Activated B cell treated with CpG ODN at 0.5 μM for 24 hours (primary cell): ENCODE measurements around the gene PRCC. TPM values are rescaled to one million over a fixed set of nuclear protein-coding genes. Genes with fewer than 3 reads are reported as not detected.

Experiments used
- ATAC-seq: fragments of 200-7000 bp; cut with Tn5 transposase; one replicate; pipeline ENCODE4 v1.10.0; 2021; ENCODE audit warnings: low read depth, mild to moderate bottlenecking, moderate library complexity
- CTCF ChIA-PET: fragments of 350-600 bp; sonication (Branson Sonifier 250); formaldehyde crosslinking; loops from one replicate; lab custom pipeline; 2021; ENCODE audit warnings: antibody characterized with exemption; lab: Charles Lee
- POLR2A ChIA-PET: fragments of 350-600 bp; sonication (Branson Sonifier 250); formaldehyde crosslinking; loops from one replicate; lab custom pipeline; 2021; ENCODE audit warnings: antibody characterized with exemption; lab: Charles Lee
- DNase-seq: peaks from one replicate; pipeline ENCODE4 v3.0.0; 2022
- H3K27ac Mint-ChIP-seq: one replicate; pipeline ENCODE4 v1.8.0; 2020; ENCODE audit warnings: mixed read lengths
- H3K27me3 Mint-ChIP-seq: one replicate; pipeline ENCODE4 v1.8.0; 2021; ENCODE audit warnings: mixed read lengths
- H3K36me3 Mint-ChIP-seq: one replicate; pipeline ENCODE4 v1.8.0; 2021; ENCODE audit warnings: low read depth, mixed read lengths
- H3K4me1 Mint-ChIP-seq: one replicate; pipeline ENCODE4 v1.8.0; 2021; ENCODE audit warnings: mixed read lengths
- H3K4me3 Mint-ChIP-seq: one replicate; pipeline ENCODE4 v1.8.0; 2020; ENCODE audit warnings: mild to moderate bottlenecking, mixed read lengths
- H3K9me3 Mint-ChIP-seq: one replicate; pipeline ENCODE4 v1.8.0; 2020; ENCODE audit warnings: mixed read lengths
- CTCF ChIP-seq: fragments of 200-600 bp; IDR thresholded peaks from one replicate; pipeline ENCODE4 v1.8.0; 2022; ENCODE audit warnings: antibody characterized with exemption, mild to moderate bottlenecking
- intact Hi-C: fragments of 100-400 bp; cut with micrococcal nuclease; formaldehyde crosslinking; loops from one replicate; pipeline ENCODE4 v1.15.1; 2024
- total RNA-seq: library from RNA; stranded (reverse); gene quantifications from 2 replicates; pipeline ENCODE4 v1.2.3, GENCODE V29; 2022

The PRCC gene
- total RNA-seq, 1 donor from 2014 or later = 81.4 TPM

- Mint-ChIP-seq H3K4me1 (peaks cover 4% of the 10 kb centered on the region), H3K27me3 (no peaks in the 10 kb centered on the region), H3K9me3 (no peaks in the 10 kb centered on the region), H3K4me3 (no peak overlapping the region), H3K36me3 (peaks cover 36% of the 10 kb centered on the region), H3K27ac (no peak overlapping the region)
- no peak for TF ChIP-seq CTCF
- intact Hi-C loops = no loop called here
- ChIA-PET POLR2A (no interaction called here), CTCF (no interaction called here)
- DNase-seq = no peak
- ATAC-seq = no peak
Measured at GRCh38 chr1:156803086-156803851, 35.9 kb downstream of the PRCC start.

- Mint-ChIP-seq H3K36me3 (peaks cover 30% of the 10 kb centered on the region), H3K4me1 (peaks cover 4% of the 10 kb centered on the region), H3K27me3 (no peaks in the 10 kb centered on the region), H3K27ac (no peak overlapping the region), H3K9me3 (no peaks in the 10 kb centered on the region), H3K4me3 (no peak overlapping the region)
- ChIA-PET POLR2A (no interaction called here), CTCF (no interaction called here)
- no peak for TF ChIP-seq CTCF
- ATAC-seq (no peak), DNase-seq (no peak)
- intact Hi-C loops = no loop called here
Measured at GRCh38 chr1:156804026-156804425, 36.7 kb downstream of the PRCC start.

GRCh38 chr1:156804572-156805243 is 37.4 kb downstream of the PRCC start:
- no peak for ATAC-seq
- intact Hi-C loops = no loop called here
- H3K27me3 Mint-ChIP-seq = no peaks in the 10 kb centered on the region
- no peak for DNase-seq
- H3K9me3 Mint-ChIP-seq = no peaks in the 10 kb centered on the region
- ChIA-PET POLR2A (interaction anchor here (1.4 kb wide), 1 partner anchor 9 kb away, joined by 3 read pairs; no protein-coding TSS in a partner anchor), CTCF (interaction anchor here (1.3 kb wide), 1 partner anchor 9 kb away, joined by 4 read pairs; no protein-coding TSS in a partner anchor)
- no peak overlapping the region for H3K4me3 Mint-ChIP-seq
- no peak overlapping the region for H3K27ac Mint-ChIP-seq
- TF ChIP-seq CTCF = no peak
- peaks cover 26% of the 10 kb centered on the region for H3K36me3 Mint-ChIP-seq
- H3K4me1 Mint-ChIP-seq = peaks cover 4% of the 10 kb centered on the region

- intact Hi-C loops = no loop called here
- POLR2A ChIA-PET = interaction anchor here (0.5 to 1.4 kb wide), 3 partner anchors 10 to 1636 kb away, joined by 3 read pairs; no protein-coding TSS in a partner anchor
- no peaks in the 10 kb centered on the region for H3K27me3 Mint-ChIP-seq
- no peak for TF ChIP-seq CTCF
- H3K27ac Mint-ChIP-seq = no peak overlapping the region
- CTCF ChIA-PET = interaction anchor here (1.3 kb wide), 1 partner anchor 8 kb away, joined by 4 read pairs; no protein-coding TSS in a partner anchor
- peaks cover 13% of the 10 kb centered on the region for H3K36me3 Mint-ChIP-seq
- ATAC-seq (no peak), DNase-seq (no peak)
- peaks cover 4% of the 10 kb centered on the region for H3K4me1 Mint-ChIP-seq
- no peak overlapping the region for H3K4me3 Mint-ChIP-seq
- H3K9me3 Mint-ChIP-seq = no peaks in the 10 kb centered on the region
Measured at GRCh38 chr1:156805766-156806511, 38.6 kb downstream of the PRCC start.
